Esophagus muscularis mucosa (tissue), 3 donors: ENCODE results near the gene GAPDH.
"Not testable (repeated sequence)": the region's sequence is repeated elsewhere in the genome, so short reads cannot be mapped to it uniquely, and the experiment has no call there.

Experiments used
- CTCF ChIP-seq, 3 experiments: fragments of 200-600 bp in 2 of 3; fragments of 450-650 bp in 1 of 3; sonication (generic) in 2 of 3; IDR thresholded peaks; one replicate each; pipeline ENCODE4 v1.5.1; 2017 to 2019; ENCODE audit warnings: antibody characterized with exemption in 3 of 3, mild to moderate bottlenecking in 2 of 3, moderate library complexity in 1 of 3
- POLR2A ChIP-seq: fragments of 450-650 bp; IDR thresholded peaks from one replicate; pipeline ENCODE4 v1.6.1; 2017; ENCODE audit warnings: antibody characterized with exemption, moderate library complexity, mild to moderate bottlenecking, low read depth
- POLR2AphosphoS5 ChIP-seq, 2 donors: sonication (generic); formaldehyde crosslinking; IDR thresholded peaks; one replicate each; pipeline ENCODE4 v1.6.1; 2017; ENCODE audit warnings: antibody characterized with exemption in 2 of 2

- TF ChIP-seq CTCF (IDR thresholded peaks at IDR 0.05); POLR2A; POLR2AphosphoS5 (IDR thresholded peaks at IDR 0.05): not testable (repeated sequence)
Measured at GRCh38 chr12:6490673-6491072, 43.6 kb upstream of the GAPDH start.
